ENCODE measurements around the gene UBE2B. TPM values are rescaled to one million over a fixed set of nuclear protein-coding genes. Genes with fewer than 3 reads are reported as not detected.

UBE2B gene
- polyA plus RNA-seq, 1 donor from 2014 or later: 128 TPM

DNA sequence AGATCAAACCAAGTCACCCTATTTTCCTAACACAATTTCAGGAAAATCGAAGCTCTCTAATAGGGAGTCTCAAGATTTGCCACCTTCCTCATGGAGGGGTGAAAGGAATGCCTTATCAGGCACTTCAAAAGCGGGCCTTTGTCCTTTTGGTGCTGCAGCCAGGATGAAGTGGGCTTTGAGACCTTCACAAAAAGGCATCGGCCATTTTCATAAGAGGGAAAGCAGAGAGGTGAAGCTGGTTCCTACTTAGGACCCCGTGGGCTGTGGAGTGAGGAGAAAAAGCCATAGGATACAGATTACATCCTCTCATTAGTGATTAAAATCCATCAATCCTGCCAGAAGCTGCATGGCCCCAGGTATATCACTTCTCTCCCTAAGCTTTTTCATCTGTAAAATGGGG lies 39.5 kb downstream of the UBE2B start:
- Histone ChIP-seq H3F3A (ENCODE audit: insufficient read depth, low read length, poor library complexity, severe bottlenecking) (no peaks in the 10 kb centered on the region), H3K36me3 (ENCODE audit: insufficient read depth, low read length) (no peaks in the 10 kb centered on the region), H3K27me3 (ENCODE audit: insufficient read depth, low read depth, low read length) (no peaks in the 10 kb centered on the region), H3K9me3 (ENCODE audit: low read length) (no peaks in the 10 kb centered on the region), H4K20me1 (ENCODE audit: insufficient read depth) (no peaks in the 10 kb centered on the region), H3K9me2 (ENCODE audit: insufficient read depth, low read length) (no peaks in the 10 kb centered on the region), H3K4me2 (ENCODE audit: low read length) (peak overlapping the region; percentile 99), H3K79me2 (replicated peaks; ENCODE audit: insufficient read depth, low read length) (peaks cover 20% of the 10 kb centered on the region), H3K9ac (ENCODE audit: low read length) (peak overlapping the region; percentile 84), H2AFZ (ENCODE audit: low read depth, low read length) (peak overlapping the region; percentile 66), H3K27ac (ENCODE audit: low read length) (no peak overlapping the region), H3K4me3 (ENCODE audit: low read length) (peak overlapping the region; percentile 85)
- no peak for TF ChIP-seq RAD21 (conservative IDR thresholded peaks at IDR 0.05)
- TF ChIP-seq EP300 (conservative IDR thresholded peaks at IDR 0.05; ENCODE audit: poor library complexity, severe bottlenecking): no peak
- TF ChIP-seq TAF1 (IDR thresholded peaks at IDR 0.05; ENCODE audit: low read depth): no peak
- TF ChIP-seq SMC3 (conservative IDR thresholded peaks at IDR 0.05; ENCODE audit: poor library complexity): no peak
- no peak for TF ChIP-seq EZH2 (IDR thresholded peaks at IDR 0.05; ENCODE audit: borderline replicate concordance, insufficient read depth, low read length, poor library complexity, severe bottlenecking)
- no peak for TF ChIP-seq POLR2AphosphoS5 (IDR thresholded peaks at IDR 0.05)
- no peak for TF ChIP-seq MXI1 (conservative IDR thresholded peaks at IDR 0.05; ENCODE audit: poor library complexity, severe bottlenecking)
- no peak for TF ChIP-seq REST (IDR thresholded peaks at IDR 0.05; ENCODE audit: borderline replicate concordance)
- no peak for TF ChIP-seq CTCF (IDR thresholded peaks at IDR 0.05; ENCODE audit: poor library complexity, severe bottlenecking)

DNA sequence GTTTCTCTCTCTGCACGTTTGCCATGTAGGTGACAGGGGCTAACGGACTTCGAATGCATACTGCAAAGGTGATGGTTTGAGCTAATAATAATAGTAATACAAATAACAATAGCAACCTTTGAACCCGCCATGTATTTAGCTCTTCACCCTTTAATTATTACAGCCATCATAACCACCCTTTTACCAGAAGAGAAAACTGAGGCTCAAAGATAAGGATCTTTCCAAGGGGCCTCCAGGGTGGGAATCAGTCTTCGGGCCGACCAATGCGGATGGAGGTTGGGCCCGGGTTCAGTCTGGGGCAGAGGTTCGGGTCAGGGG lies 39.8 kb downstream of the UBE2B start:
- Histone ChIP-seq H2AFZ (ENCODE audit: low read depth, low read length) (peak overlapping the region; percentile 66), H3K4me2 (ENCODE audit: low read length) (peak overlapping the region; percentile 99), H3K9me2 (ENCODE audit: insufficient read depth, low read length) (no peaks in the 10 kb centered on the region), H3K79me2 (replicated peaks; ENCODE audit: insufficient read depth, low read length) (peaks cover 20% of the 10 kb centered on the region), H4K20me1 (ENCODE audit: insufficient read depth) (no peaks in the 10 kb centered on the region), H3F3A (ENCODE audit: insufficient read depth, low read length, poor library complexity, severe bottlenecking) (no peaks in the 10 kb centered on the region), H3K27me3 (ENCODE audit: insufficient read depth, low read depth, low read length) (no peaks in the 10 kb centered on the region), H3K9me3 (ENCODE audit: low read length) (no peaks in the 10 kb centered on the region), H3K36me3 (ENCODE audit: insufficient read depth, low read length) (no peaks in the 10 kb centered on the region), H3K9ac (ENCODE audit: low read length) (peak overlapping the region; percentile 84), H3K27ac (ENCODE audit: low read length) (peak overlapping the region; percentile 69), H3K4me3 (ENCODE audit: low read length) (peak overlapping the region; percentile 85)
- TF ChIP-seq REST (IDR thresholded peaks at IDR 0.05; ENCODE audit: borderline replicate concordance) (no peak), SMC3 (conservative IDR thresholded peaks at IDR 0.05; ENCODE audit: poor library complexity) (no peak), MXI1 (conservative IDR thresholded peaks at IDR 0.05; ENCODE audit: poor library complexity, severe bottlenecking) (no peak), RAD21 (conservative IDR thresholded peaks at IDR 0.05) (no peak), EZH2 (IDR thresholded peaks at IDR 0.05; ENCODE audit: borderline replicate concordance, insufficient read depth, low read length, poor library complexity, severe bottlenecking) (no peak), TAF1 (IDR thresholded peaks at IDR 0.05; ENCODE audit: low read depth) (no peak), CTCF (IDR thresholded peaks at IDR 0.05; ENCODE audit: poor library complexity, severe bottlenecking) (no peak), EP300 (conservative IDR thresholded peaks at IDR 0.05; ENCODE audit: poor library complexity, severe bottlenecking) (no peak), POLR2AphosphoS5 (IDR thresholded peaks at IDR 0.05) (no peak)
